Heart left ventricle (tissue), 16 donors: ENCODE measurements around the gene UBE2Q1. TPM values are rescaled to one million over a fixed set of nuclear protein-coding genes. Genes with fewer than 3 reads are reported as not detected.

Source experiments
- ATAC-seq, 4 donors: fragments of 200-7000 bp; cut with Tn5 transposase; one replicate each; pipeline ENCODE4 v1.9.1; 2020 to 2022; ENCODE audit warnings: moderate library complexity in 4 of 4, mild to moderate bottlenecking in 3 of 4, moderate number of reproducible peaks in 1 of 4
- DNase-seq, 5 donors: peaks; one replicate each; pipeline ENCODE4 v3.0.0-alpha.2; 2020
- H3K27ac ChIP-seq, 12 donors: fragments of 200-600 bp; sonication (generic) in 4 of 12; one replicate each; pipeline versions ENCODE4 v1.5.0 to v1.8.0; 2016 to 2022; ENCODE audit warnings: mild to moderate bottlenecking in 2 of 12
- H3K27me3 ChIP-seq, 9 donors: fragments of 200-600 bp; sonication (generic) in 2 of 9; one replicate each; pipeline versions ENCODE4 v1.5.1 to v1.8.0; 2016 to 2022; ENCODE audit warnings: mild to moderate bottlenecking in 3 of 9
- H3K36me3 ChIP-seq, 9 donors: fragments of 200-600 bp; sonication (generic) in 2 of 9; one replicate each; pipeline versions ENCODE4 v1.5.0 to v1.8.0; 2018 to 2022; ENCODE audit warnings: mild to moderate bottlenecking in 2 of 9
- H3K4me1 ChIP-seq, 12 donors: fragments of 200-600 bp; sonication (generic) in 4 of 12; one replicate each; pipeline versions ENCODE4 v1.5.0 to v1.8.0; 2016 to 2022; ENCODE audit warnings: mild to moderate bottlenecking in 3 of 12
- H3K4me3 ChIP-seq, 12 donors: fragments of 200-600 bp; sonication (generic) in 4 of 12; one replicate each; pipeline versions ENCODE4 v1.5.0 to v1.8.0; 2017 to 2022; ENCODE audit warnings: mild to moderate bottlenecking in 9 of 12, moderate library complexity in 4 of 12
- H3K9me3 ChIP-seq, 12 donors: fragments of 200-600 bp; sonication (generic) in 4 of 12; one replicate each; pipeline versions ENCODE4 v1.5.0 to v1.8.0; 2016 to 2022; ENCODE audit warnings: mild to moderate bottlenecking in 1 of 12
- CTCF ChIP-seq, 12 donors: fragments of 200-600 bp; sonication (generic) in 4 of 12; IDR thresholded peaks; one replicate each; pipeline versions ENCODE4 v1.5.0 to v1.8.0; 2018 to 2022; ENCODE audit warnings: antibody characterized with exemption in 12 of 12, mild to moderate bottlenecking in 5 of 12
- POLR2A ChIP-seq, 2 donors: fragments of 450-650 bp; IDR thresholded peaks; one replicate each; pipeline ENCODE4 v1.6.1; 2017; ENCODE audit warnings: antibody characterized with exemption in 2 of 2, mild to moderate bottlenecking in 2 of 2, moderate library complexity in 2 of 2
- WGBS, 4 donors: extraction: QIAGEN DNeasy Blood & Tissue Kit in 2 of 4; methylation state at CpG; one replicate each; pipeline versions ENCODE4 v1.1.5 to v1.1.7; 2013 to 2018; 5-methylcytosine and 5-hydroxymethylcytosine counted together
- intact Hi-C, 10 donors: fragments of 100-400 bp; cut with DNase I; formaldehyde crosslinking; loops; one replicate each; pipeline versions ENCODE4 v1.11.1 to v1.14.2; 2022
- polyA plus RNA-seq, 2 donors: library from polyadenylated mRNA; stranded (reverse); fragments of 200-250 nt; gene quantifications; one replicate each; pipeline ENCODE4 v1.2.3, GENCODE V29; 2013
- total RNA-seq, 9 donors: library from RNA; depleted of rRNA in 2 of 9; stranded (reverse); fragments of >200 nt in 2 of 9; fragmentation: NEBNext Ultra II Directional in 3 of 9; extraction: Animal tissue kit (Norgen Biotek cat#: 25700) in 3 of 9; gene quantifications; one replicate each; pipeline versions ENCODE4 v1.1.0 to v1.2.4, GENCODE V29; 2016 to 2023
- donor health status: ischemic (EF 13 %, LVEDD 7.1; RV severe dilation, severe dysfunction).
- donor health status: healthy with polysubstance abuse.
- donor health status: DM: no; HTN: yes; CAD: no.
- donor health status: DM: no; HTN: no; CAD: no.
- donor health status: ischemic (EF 25% LVEDD 6.9; RV normal size, moderate dysfunction).
- donor health status: ischemic (EF 25% LVEDD 5.7; RV mildly dilated, moderate dysfunction).
- donor health status: healthy.
- donor health status: DM: yes; HTN: yes; CAD: no.
- donor health status: ischemic (EF 35%, LVEDD 5.7; RV mildly dilated, moderate dysfunction).
- donor health status: nonischemic (EF 11% LVEDD 7.7; RV severe dilation, severe dysfunction).
- donor health status: DM: yes; HTN: yes; CAD: no.
- donor health status: PGD.
- donor health status: ischemic (EF 29% LVEDD 5.4; RV normal size, mild dysfunction).
- donor health status: nonischemic (EF 23%, LVEDD 6.1; RV moderate dilation, normal function).

The UBE2Q1 gene
- total and polyA plus RNA-seq, 11 donors, result 22.1 to 79.4 (median 57.2) TPM

GRCh38 chr1:154571964-154572288, 13.5 kb upstream of the UBE2Q1 start:
- Histone ChIP-seq H3K4me3 (no peak overlapping the region), H3K36me3 (no peaks in the 10 kb centered on the region), H3K27ac (no peak overlapping the region), H3K4me1 (peaks cover 0 to 20% (median 8%) of the 10 kb centered on the region in 12 donors), H3K27me3 (peaks cover 0 to 20% (median 0%) of the 10 kb centered on the region in 9 donors), H3K9me3 (no peaks in the 10 kb centered on the region)
- TF ChIP-seq POLR2A (IDR thresholded peaks at IDR 0.05), result no peak
- TF ChIP-seq CTCF (IDR thresholded peaks at IDR 0.05), result no peak
- no peak for ATAC-seq
- DNase-seq, result no peak
- 90 to 91% (median 91%) methylated on average over 21 to 29 of the region's 29 CpGs for WGBS, 4 donors
- intact Hi-C loops, result no loop called here

- Histone ChIP-seq H3K4me3 (no peak overlapping the region), H3K27ac (no peak overlapping the region), H3K9me3 (no peaks in the 10 kb centered on the region), H3K4me1 (peaks cover 0 to 19% (median 7%) of the 10 kb centered on the region in 12 donors), H3K27me3 (peaks cover 0 to 22% (median 0%) of the 10 kb centered on the region in 9 donors), H3K36me3 (no peaks in the 10 kb centered on the region)
- 94 to 96% (median 96%) methylated on average over 55 to 59 of the region's 59 CpGs for WGBS, 4 donors
- ATAC-seq (no peak), DNase-seq (no peak)
- TF ChIP-seq POLR2A (IDR thresholded peaks at IDR 0.05) (no peak), CTCF (IDR thresholded peaks at IDR 0.05) (no peak)
- intact Hi-C loops, result no loop called here
Measured at GRCh38 chr1:154571244-154571963, 12.9 kb upstream of the UBE2Q1 start.

GRCh38 chr1:154568157-154568815, 9.8 kb upstream of the UBE2Q1 start:
- Histone ChIP-seq H3K9me3 (no peaks in the 10 kb centered on the region), H3K4me1 (peaks cover 0 to 13% (median 7%) of the 10 kb centered on the region in 12 donors), H3K27ac (no peak overlapping the region), H3K27me3 (peaks cover 0 to 28% (median 0%) of the 10 kb centered on the region in 9 donors), H3K4me3 (peak overlapping the region in 7 of 12 donors; percentile 8 to 28 (median 21)), H3K36me3 (no peaks in the 10 kb centered on the region)
- DNase-seq (no peak), ATAC-seq (peak in 1 of 4 donors; percentile 4)
- TF ChIP-seq POLR2A (IDR thresholded peaks at IDR 0.05) (no peak), CTCF (IDR thresholded peaks at IDR 0.05) (no peak)
- 32 to 41% (median 37%) methylated on average over 17 of the region's 17 CpGs for WGBS, 4 donors
- intact Hi-C loops, result loop anchor here in 5 of 10 donors (5.0 to 10.0 kb wide), 5 partner anchors 97 to 367 kb away; partner anchors contain the start of gene PMVK (in 1 of the 5)
